HUES48 (cell line): ENCODE measurements around the gene EPHB2.

ENCODE experiments used
- H3K27ac ChIP-seq: one replicate; pipeline ENCODE4 v1.7.0; 2013; ENCODE audit warnings: low read depth, low read length, inconsistent platforms
- H3K27me3 ChIP-seq: 2 replicates; pipeline ENCODE4 v1.6.1; 2013; ENCODE audit warnings: mild to moderate bottlenecking, low read length; ENCODE audit not compliant: control insufficient read depth, insufficient read depth
- H3K36me3 ChIP-seq: 2 replicates; pipeline ENCODE4 v1.6.1; 2013; ENCODE audit warnings: low read length; ENCODE audit not compliant: control insufficient read depth, insufficient read depth
- H3K4me1 ChIP-seq: 2 replicates; pipeline ENCODE4 v1.6.1; 2013; ENCODE audit warnings: mild to moderate bottlenecking, low read length; ENCODE audit not compliant: control insufficient read depth, insufficient read depth
- H3K4me3 ChIP-seq: 2 replicates; pipeline ENCODE4 v1.5.1; 2013; ENCODE audit warnings: mild to moderate bottlenecking, low read depth, low read length
- H3K9ac ChIP-seq: 2 replicates; pipeline ENCODE4 v1.6.1; 2013; ENCODE audit warnings: mild to moderate bottlenecking, low read depth, low read length, moderate library complexity
- H3K9me3 ChIP-seq: 2 replicates; pipeline ENCODE4 v1.6.1; 2013; ENCODE audit warnings: low read length; ENCODE audit not compliant: control insufficient read depth, insufficient read depth

EPHB2 gene

GRCh38 chr1:22888320-22889075, 177.9 kb downstream of the EPHB2 start:
- Histone ChIP-seq H3K9me3 (no peaks in the 10 kb centered on the region), H3K27ac (no peak overlapping the region), H3K36me3 (no peaks in the 10 kb centered on the region), H3K4me3 (no peak overlapping the region), H3K27me3 (no peaks in the 10 kb centered on the region), H3K4me1 (no peaks in the 10 kb centered on the region), H3K9ac (no peak overlapping the region)

- Histone ChIP-seq H3K4me3 (no peak overlapping the region), H3K27ac (no peak overlapping the region), H3K27me3 (no peaks in the 10 kb centered on the region), H3K4me1 (no peaks in the 10 kb centered on the region), H3K36me3 (no peaks in the 10 kb centered on the region), H3K9ac (no peak overlapping the region), H3K9me3 (no peaks in the 10 kb centered on the region)
Observed at GRCh38 chr1:22889213-22889827, 178.7 kb downstream of the EPHB2 start.

GRCh38 chr1:22892789-22893188, 182.2 kb downstream of the EPHB2 start:
- H3K27me3 ChIP-seq: no peaks in the 10 kb centered on the region
- H3K4me1 ChIP-seq: no peaks in the 10 kb centered on the region
- no peaks in the 10 kb centered on the region for H3K9me3 ChIP-seq
- no peaks in the 10 kb centered on the region for H3K36me3 ChIP-seq
- no peak overlapping the region for H3K9ac ChIP-seq
- no peak overlapping the region for H3K4me3 ChIP-seq
- no peak overlapping the region for H3K27ac ChIP-seq

GRCh38 chr1:22893292-22893691, 182.7 kb downstream of the EPHB2 start:
- H3K36me3 ChIP-seq: no peaks in the 10 kb centered on the region
- H3K9ac ChIP-seq: no peak overlapping the region
- no peaks in the 10 kb centered on the region for H3K4me1 ChIP-seq
- H3K9me3 ChIP-seq: no peaks in the 10 kb centered on the region
- no peak overlapping the region for H3K27ac ChIP-seq
- H3K4me3 ChIP-seq: no peak overlapping the region
- no peaks in the 10 kb centered on the region for H3K27me3 ChIP-seq

- H3K27ac ChIP-seq: no peak overlapping the region
- H3K4me3 ChIP-seq: no peak overlapping the region
- no peaks in the 10 kb centered on the region for H3K27me3 ChIP-seq
- no peaks in the 10 kb centered on the region for H3K36me3 ChIP-seq
- no peaks in the 10 kb centered on the region for H3K9me3 ChIP-seq
- H3K4me1 ChIP-seq: no peaks in the 10 kb centered on the region
- H3K9ac ChIP-seq: no peak overlapping the region
Observed at GRCh38 chr1:22895357-22895756, 184.7 kb downstream of the EPHB2 start.

- Histone ChIP-seq H3K27ac (no peak overlapping the region), H3K4me3 (no peak overlapping the region), H3K36me3 (no peaks in the 10 kb centered on the region), H3K27me3 (no peaks in the 10 kb centered on the region), H3K4me1 (no peaks in the 10 kb centered on the region), H3K9ac (no peak overlapping the region), H3K9me3 (no peaks in the 10 kb centered on the region)
Observed at GRCh38 chr1:22896184-22896583, 185.5 kb downstream of the EPHB2 start.

GRCh38 chr1:22900451-22900850, 189.8 kb downstream of the EPHB2 start:
- H3K9me3 ChIP-seq: no peaks in the 10 kb centered on the region
- no peak overlapping the region for H3K4me3 ChIP-seq
- no peaks in the 10 kb centered on the region for H3K4me1 ChIP-seq
- H3K27me3 ChIP-seq: no peaks in the 10 kb centered on the region
- no peak overlapping the region for H3K9ac ChIP-seq
- H3K27ac ChIP-seq: no peak overlapping the region
- no peaks in the 10 kb centered on the region for H3K36me3 ChIP-seq

- no peaks in the 10 kb centered on the region for H3K27me3 ChIP-seq
- no peak overlapping the region for H3K9ac ChIP-seq
- no peaks in the 10 kb centered on the region for H3K9me3 ChIP-seq
- no peak overlapping the region for H3K4me3 ChIP-seq
- no peaks in the 10 kb centered on the region for H3K36me3 ChIP-seq
- no peaks in the 10 kb centered on the region for H3K4me1 ChIP-seq
- no peak overlapping the region for H3K27ac ChIP-seq
Observed at GRCh38 chr1:22903113-22903512, 192.5 kb downstream of the EPHB2 start.

GRCh38 chr1:22906968-22907367, 196.3 kb downstream of the EPHB2 start:
- no peak overlapping the region for H3K4me3 ChIP-seq
- H3K27ac ChIP-seq: no peak overlapping the region
- H3K9me3 ChIP-seq: no peaks in the 10 kb centered on the region
- H3K27me3 ChIP-seq: no peaks in the 10 kb centered on the region
- H3K4me1 ChIP-seq: no peaks in the 10 kb centered on the region
- H3K36me3 ChIP-seq: no peaks in the 10 kb centered on the region
- H3K9ac ChIP-seq: no peak overlapping the region

GRCh38 chr1:22907528-22907927, 196.9 kb downstream of the EPHB2 start:
- Histone ChIP-seq H3K4me3 (no peak overlapping the region), H3K27me3 (no peaks in the 10 kb centered on the region), H3K9me3 (no peaks in the 10 kb centered on the region), H3K4me1 (no peaks in the 10 kb centered on the region), H3K9ac (no peak overlapping the region), H3K27ac (no peak overlapping the region), H3K36me3 (no peaks in the 10 kb centered on the region)

- Histone ChIP-seq H3K36me3 (no peaks in the 10 kb centered on the region), H3K4me1 (no peaks in the 10 kb centered on the region), H3K27me3 (no peaks in the 10 kb centered on the region), H3K27ac (no peak overlapping the region), H3K9me3 (no peaks in the 10 kb centered on the region), H3K4me3 (no peak overlapping the region), H3K9ac (no peak overlapping the region)
Observed at GRCh38 chr1:22908880-22909426, 198.3 kb downstream of the EPHB2 start.
